ENCODE results near the gene TNFRSF4.

The TNFRSF4 gene

DNA sequence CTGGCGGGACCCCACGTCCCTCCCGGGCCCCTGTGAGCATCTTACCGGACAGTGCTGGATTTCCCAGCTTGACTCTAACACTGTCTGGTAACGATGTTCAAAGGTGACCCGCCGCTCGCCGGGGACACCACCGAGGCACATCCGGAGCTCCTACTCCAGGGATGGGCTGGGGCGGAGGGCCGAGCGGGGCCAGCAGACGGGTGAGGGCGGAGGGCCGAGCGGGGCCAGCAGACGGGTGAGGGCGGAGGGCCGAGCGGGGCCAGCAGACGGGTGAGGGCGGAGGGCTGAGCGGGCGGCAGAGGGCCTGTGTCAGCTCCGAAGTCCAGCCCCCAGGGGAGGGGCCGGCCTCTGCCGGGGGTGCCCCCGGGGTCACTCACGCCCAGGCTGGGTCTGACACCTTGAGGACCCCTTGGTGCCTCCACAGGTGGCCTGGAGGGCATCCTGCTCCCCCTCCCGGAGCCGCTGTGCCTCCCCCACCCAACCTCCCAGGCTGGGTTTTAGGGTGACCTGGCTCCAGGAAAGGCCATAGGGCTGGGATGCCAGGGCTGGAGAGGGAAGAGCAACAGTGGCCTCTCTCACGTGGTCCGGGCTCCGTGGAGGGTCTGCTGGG, 46.0 kb downstream of the TNFRSF4 start:
- no peak for DNase-seq

DNA sequence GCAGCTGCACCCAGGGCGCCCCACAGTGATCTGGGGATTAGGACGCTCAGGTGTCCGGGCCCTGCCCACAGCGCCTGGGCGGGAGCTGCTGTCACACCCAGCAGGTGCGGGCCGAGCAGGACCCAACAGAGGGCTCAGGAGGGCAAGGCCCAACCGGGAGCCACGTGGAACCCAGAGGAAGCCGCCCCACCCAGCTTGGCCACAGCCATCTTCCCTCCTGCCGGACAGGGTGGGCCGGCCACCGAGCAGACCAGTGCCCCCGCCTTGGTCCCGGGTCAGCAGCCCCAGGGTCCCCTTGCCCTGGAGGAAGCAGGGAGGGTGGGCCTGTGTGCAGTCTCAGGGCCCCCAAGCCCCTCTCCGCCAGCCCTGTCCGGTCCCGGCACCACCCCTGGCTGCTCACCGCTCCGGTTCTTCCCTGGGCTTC, 46.5 kb downstream of the TNFRSF4 start:
- DNase-seq, result no peak

DNA sequence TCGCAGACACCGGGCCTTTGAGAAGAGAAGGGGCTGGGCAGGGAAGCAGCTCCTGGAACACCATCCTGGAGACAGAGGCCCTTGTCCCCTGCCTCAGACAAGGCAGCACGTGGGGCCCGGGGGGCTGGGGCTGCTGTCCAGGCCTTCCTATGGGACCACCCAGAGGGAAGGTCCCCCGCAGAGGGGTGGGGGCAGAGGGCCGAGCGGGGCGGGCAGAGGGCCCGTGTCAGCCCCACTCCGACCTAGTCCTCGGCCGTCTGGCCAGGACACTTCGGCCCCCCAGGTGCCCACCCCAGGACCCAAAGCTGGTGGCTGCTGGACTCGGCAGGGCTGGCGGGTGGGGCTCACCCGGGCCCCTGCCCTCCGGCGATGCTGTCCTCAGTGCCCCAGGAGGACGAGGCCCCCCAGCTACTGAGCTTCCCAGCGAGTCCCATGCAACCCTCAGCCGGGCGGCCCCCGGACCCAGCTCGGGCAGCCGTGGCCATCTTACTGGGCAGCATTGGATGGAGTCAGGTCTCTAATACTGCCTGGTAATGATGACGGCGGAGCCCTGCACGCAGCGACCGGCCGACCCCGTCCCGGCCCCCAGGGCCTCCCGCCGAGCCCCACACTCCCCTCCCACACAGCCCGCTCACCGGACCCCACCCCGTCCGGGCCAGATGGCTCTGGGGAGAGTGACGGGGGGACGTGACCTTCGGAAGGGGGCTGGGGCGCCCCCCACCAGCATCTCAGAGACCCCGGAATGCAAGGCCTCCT, 47.1 kb downstream of the TNFRSF4 start:
- DNase-seq, result no peak

- no peak for DNase-seq
These were observed 48.0 kb downstream of the TNFRSF4 start for GRCh38 chr1:1165900-1166421.

DNA sequence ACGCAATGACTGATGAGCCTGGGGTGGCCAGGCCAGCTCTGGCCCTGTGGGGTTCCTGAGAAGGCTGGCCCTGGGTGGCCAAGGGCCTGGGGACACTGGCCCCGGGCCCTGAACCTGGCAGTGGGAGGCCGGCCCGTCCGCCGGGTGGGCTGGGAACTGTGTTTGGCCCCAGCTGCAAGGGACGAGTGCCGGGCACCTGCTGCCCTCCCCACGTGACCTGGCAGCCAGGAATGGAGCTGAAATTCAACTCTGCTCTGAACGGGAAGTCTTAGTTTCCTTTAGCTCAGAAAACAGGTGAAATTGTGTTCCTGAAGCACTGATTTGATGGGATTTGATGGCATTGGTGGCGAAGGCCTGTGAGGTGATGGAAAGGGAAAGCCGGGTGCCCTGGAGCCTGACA, 48.5 kb downstream of the TNFRSF4 start:
- no peak for DNase-seq

- DNase-seq, result no peak
These were observed 49.1 kb downstream of the TNFRSF4 start for GRCh38 chr1:1164701-1165451.

- DNase-seq, result no peak
These were observed 49.6 kb downstream of the TNFRSF4 start for GRCh38 chr1:1164361-1164700.

- no peak for DNase-seq
These were observed 50.3 kb downstream of the TNFRSF4 start for GRCh38 chr1:1163538-1164070.

GRCh38 chr1:1162597-1163537, 51.1 kb downstream of the TNFRSF4 start:
- no peak for DNase-seq

GRCh38 chr1:1161683-1162079, 52.3 kb downstream of the TNFRSF4 start:
- no peak for DNase-seq
